ENCODE measurements around the gene COLGALT1.

GRCh38 chr19:17532557-17532956 is 22.9 kb upstream of the COLGALT1 start:
- no peak for TF ChIP-seq CTCF (IDR thresholded peaks at IDR 0.05)
- no peak for TF ChIP-seq POLR2A (IDR thresholded peaks at IDR 0.05)

Measured in thyroid gland (tissue), 4 donors.